Raji (cell line): ENCODE results near the gene USP48.

Experiments
- POLR2A ChIP-seq: IDR thresholded peaks from 2 replicates; pipeline ENCODE4 v1.6.1; 2011; ENCODE audit warnings: low read depth, low read length, control low read depth; ENCODE audit not compliant: insufficient read depth

The USP48 gene

DNA sequence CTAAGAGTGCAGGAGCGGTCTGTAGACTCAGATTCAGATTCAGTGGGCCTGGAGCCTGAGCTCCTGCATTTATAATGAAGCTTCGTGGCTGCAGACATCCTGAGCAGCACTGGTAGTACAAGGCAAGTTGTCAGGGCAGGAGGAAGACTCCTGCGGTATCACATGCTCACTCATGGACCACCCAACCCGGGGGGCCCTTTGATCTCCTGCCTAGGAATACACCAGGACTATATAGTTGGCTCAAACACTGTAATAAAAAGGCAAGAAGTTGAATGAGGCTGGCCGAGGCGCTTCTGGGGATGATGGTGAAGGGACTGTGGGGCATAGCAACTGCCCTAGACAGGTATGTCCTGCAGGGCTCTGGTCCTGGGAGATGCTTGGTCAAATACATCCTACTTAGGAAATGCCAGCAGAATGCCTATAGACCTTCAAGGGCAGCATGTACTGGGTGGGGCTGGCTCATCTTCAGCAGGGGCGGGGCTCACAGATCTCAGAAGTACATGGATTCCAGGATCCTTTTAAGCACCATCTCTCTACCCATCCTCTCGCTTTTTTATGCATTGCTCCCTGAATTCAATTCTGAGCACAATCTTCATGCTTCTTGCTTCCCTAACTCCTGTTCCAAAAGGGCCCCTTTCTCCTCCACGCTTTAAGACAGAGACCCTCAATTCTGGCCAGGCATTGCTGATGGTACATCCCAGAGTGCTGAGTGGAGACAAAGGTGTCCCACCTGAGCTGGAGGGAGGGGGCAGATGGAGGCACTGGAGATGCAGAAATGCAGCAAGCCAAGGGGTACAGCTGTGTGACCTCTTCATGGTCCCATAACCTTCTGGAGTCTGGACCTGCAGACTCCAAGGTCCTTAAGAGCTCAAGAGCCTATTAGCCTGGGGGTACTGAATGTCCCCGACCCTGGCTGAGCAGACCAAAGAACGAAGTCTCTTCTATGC is 111.7 kb downstream of the USP48 start:
- no peak for TF ChIP-seq POLR2A

DNA sequence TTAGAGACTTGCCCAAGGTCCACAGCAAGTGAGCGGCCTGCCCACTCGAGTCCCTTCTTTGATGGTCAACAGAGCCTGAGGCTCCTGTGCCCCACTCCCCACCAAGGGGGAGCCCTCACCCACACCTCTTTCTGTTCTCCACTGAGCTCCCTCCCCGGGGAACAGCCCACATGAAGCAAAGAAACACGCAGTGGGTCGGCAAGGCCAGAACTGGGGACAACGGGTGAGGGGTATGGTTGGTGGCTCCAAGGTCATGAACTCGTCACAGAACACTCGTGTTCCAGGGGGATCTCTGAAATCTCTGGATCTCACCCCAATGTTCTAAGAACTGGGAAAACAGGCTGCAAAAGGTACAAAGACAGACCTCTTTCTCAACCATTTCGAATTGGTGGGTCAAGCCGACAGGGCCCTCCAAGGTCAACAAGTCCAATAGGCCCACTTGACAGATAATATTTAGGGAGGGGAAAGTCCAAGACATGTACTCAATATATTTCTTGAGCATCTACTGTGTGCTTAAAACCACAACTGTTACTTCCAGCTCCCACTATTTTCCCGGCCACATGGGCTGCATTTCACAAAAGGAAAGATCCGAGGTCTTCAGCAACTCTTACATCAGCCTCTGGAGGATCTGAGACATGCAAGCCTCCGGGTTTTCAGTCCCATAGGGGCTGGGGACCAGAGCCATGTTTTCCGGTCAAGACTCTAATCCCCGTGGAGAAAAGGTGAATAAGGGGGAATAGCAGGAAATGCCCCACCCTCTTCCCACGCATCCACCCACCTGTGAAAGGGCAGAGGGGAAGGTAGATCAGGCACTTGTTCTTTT is 112.7 kb downstream of the USP48 start:
- TF ChIP-seq POLR2A: no peak

DNA sequence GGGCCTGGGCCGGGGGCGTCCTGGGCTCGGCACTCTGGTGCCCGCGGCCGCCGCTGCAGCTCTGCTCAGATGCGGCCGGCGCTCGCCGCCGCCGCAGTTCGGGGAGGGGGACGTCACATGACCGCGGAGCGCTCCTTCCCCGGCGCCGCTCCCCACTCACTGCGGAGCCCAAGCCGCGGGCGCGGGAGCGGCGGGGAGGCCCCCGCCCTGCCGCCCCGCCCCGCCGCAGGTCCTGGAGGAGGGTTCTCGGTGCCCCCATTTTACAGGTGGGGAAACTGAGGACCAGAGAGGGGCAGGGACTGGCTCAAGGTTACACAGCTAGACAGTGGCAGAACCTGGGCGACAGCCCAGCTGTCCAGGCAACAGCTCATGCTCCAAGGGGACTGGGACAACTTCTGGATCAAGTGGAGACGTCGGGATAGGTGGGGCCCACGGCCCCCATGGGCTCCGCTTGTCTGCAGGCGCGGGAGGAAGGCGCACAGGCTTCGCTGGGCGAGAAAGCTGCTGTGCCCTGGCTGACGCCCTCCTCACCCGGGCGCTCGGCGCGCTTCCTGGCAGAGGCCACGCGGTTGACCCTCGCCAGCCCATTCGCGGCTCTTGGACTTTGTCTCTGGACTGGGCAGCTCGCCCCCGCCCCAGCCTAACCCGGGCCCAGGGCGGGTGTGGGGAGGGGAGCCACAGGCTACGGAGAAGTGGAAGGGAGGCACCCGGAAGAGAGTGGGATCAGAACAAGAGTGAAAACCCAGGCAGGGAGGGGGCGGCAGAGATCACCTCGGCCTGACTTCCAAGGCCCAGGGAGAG is 113.5 kb downstream of the USP48 start, which contains the start of gene RAP1GAP:
RAP1GAP (minus strand) TSS at position 100 of the 801 bp plus-strand sequence. CDS start 49,325 bp downstream, outside the sequence.
- TF ChIP-seq POLR2A: no peak

DNA sequence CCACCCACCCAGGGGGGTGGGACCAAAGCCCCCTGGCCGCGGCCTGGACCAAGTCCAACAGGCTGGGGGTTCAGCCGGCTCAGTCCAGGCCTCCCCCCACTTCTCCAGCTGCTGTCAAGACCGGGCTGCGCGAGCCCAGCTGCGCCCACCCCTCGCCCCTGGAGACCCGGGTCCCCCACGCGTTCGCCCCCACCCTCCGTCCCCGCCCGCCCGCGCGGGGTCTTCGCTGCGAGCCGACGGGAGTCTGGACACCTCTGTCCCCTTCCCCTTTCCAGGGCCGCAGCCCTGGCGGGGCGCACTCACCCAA is 114.0 kb downstream of the USP48 start:
- TF ChIP-seq POLR2A: no peak

DNA sequence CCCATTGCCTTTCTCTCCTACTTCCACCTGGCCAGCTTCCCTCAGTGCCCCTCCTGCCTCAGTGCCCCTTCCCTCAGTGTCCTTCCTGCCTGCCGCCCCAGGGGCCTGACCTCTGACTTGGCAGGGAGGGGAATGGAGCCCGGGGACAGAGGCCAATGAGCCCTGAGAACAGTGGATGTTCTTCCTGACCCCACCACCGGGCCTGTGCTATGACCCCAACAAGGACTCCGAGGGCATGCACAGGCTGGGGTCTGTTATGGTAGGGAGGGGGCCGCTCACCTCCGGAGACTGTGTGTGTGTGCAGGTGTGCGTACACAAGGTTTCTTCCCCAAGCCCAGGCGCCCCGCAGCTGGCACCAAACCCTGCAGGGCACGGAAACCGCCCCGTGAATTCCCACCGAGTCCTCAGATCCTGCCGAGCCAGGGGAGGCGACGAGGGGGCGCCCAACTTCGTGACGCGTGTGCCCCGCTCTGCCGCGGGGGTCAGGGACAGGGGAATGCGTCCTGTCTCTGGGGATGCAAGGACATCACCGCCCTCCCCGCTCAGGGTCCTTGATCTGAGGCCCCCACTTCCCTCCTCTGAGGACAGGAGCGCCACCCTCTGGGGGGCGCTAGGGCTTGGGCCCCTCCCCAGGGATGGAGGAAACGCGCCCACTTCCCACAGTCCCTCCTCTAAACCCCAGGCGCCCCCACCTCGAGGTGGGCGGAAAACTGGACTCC is 114.6 kb downstream of the USP48 start:
- no peak for TF ChIP-seq POLR2A

DNA sequence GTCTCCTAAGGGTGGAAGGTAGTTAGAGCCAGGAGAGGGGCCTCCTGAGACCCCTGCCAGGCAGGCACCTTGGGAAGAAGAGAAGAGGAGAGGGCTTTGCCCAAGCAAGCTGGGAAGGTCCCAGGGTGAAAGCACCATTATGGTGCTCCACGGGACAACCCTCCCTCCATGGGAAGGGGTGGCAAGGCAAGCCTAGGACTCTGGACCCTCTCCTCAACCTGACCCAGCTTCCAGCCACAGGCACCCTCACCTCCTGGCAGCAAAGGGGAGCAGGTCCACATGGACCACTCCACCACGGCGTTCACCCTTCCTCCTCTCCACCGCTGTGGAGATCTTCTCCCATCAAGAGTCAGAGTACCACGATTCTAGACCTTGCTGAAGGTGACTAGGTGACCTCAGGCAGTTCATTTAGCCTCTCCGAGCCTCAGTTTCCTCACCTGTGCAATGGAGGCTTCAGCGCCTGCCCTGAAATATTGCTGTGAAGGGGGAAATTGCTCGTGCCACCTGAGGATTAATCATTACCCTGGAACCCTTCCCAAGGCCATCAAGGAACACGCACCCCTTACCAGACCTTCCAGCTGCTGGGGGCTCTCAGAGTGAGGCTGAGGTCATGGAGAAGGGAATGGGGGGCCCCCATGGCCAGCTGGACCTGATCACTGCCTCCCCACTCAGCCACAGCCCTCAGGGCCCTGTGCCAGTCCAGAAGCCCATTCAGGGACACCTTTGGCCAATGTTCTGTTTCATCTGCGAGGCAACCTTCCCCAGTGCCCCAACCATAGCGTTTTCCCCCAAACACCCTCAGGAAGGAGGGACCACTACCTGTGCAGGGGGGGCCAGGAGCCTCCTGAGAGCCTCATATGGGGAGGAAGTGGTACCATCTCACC is 115.4 kb downstream of the USP48 start:
- TF ChIP-seq POLR2A: no peak

DNA sequence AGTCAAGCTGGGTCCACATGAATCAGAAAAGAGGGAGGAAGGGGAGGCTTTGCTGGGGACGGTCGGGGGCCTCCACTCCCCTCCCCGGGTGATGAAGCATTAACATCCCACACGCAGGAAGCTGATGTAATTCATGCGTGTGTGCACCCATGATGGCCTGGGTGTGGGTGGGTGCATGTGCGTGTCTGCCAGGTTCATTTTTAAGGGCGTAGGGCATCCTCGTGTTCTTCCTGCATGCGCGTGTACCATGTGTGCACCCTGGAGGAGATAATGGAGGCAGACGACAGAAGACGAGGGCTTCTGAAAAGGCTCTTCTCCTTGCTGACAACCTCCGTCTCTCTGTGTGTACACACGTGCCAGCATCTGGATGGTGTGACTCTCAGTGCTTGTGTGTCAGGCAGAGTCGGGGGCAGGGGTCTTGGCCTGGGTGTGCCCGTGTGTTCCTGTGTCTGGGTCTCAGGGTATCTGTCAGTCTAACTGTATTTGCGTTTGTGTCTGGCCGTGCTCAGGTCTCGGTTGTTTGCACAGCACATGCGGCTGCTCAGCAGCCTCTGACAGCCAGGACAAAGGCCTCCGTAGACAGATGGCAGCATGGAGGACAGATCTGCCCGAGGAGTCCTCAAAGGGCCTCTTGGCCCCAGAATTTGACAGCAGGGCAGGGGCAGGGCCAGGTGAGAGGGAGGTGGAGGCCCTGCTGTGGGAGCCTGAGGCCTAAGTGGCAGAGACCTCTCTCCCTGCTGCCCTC is 116.2 kb downstream of the USP48 start:
- no peak for TF ChIP-seq POLR2A

DNA sequence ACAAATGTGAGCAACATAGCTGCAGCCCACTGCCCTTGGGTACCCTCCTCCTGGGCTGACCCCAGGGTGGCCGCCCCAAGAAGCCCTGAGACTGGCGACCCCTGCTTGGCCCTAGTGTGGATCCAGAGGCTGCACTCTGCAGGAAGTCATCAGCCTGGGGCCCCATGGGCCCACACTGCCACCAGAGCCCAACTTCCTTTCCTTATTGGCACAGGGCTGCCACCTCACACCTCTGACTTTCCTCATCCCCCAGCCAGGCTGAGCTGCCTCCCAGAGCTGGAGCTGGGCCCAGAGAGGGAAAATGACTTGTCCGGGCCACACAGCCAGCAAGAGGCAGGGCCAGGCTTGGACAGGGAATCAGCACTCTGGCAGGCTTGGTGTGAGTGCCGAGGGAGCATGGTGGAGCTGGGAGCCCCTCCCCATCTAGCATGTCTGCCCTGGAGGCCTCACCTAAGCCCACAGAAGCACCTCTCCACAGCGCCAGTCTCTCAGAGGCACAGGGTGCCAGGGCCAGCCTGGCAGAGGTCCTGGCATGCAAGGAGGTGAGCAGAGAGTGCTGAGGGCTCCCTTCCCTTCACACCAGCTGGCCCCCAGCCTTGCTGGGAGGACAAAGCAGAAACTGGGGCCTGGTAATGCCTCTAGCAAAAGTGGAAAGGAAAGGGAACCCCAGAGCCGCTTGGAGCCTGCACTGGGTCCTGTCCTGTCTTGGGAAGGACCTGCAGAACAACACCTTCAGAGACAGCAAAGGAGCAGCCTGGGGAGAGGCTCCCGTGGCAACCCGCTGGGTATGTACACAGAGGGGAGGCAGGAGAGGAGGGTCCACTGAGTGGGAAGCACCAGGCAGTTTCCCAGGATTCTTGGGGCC is 117.0 kb downstream of the USP48 start:
- TF ChIP-seq POLR2A: no peak

DNA sequence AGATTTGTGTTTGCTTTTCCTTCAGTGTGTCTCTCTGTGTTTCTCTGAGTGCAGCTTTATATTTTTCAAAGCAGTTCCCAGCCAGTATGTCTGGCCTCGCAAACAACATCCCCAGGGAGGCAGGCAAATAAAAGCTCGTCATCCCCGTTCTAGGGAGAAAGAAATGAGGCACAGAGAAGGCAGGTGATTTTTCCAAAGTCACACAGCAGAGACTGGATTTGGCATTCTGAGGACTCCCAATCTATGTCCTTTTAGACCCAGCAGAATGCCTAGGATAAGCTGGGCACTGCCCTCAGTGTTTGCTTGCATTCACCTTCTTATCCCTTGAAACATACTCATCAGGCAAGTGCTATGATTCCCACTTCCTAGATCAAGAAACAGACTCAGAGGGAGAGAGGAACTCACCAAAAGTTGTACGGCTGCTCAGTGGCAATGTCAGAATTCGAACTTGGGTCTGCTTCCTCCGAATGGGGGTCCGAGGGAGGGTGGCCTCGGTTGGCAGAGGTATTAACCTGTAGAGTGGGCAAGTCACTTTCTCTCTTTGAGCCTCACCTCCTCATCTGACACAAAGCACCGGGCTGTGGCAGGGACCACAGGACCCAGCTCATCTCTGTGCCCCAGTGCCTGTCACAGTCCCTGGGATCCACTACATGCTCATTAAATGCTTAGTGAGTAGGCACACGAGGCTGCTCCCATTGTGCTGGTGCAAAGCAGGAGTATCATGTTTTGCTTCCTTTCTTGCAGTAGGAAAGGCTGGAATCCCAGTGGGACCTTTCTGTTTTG is 118.0 kb downstream of the USP48 start:
- TF ChIP-seq POLR2A: no peak

DNA sequence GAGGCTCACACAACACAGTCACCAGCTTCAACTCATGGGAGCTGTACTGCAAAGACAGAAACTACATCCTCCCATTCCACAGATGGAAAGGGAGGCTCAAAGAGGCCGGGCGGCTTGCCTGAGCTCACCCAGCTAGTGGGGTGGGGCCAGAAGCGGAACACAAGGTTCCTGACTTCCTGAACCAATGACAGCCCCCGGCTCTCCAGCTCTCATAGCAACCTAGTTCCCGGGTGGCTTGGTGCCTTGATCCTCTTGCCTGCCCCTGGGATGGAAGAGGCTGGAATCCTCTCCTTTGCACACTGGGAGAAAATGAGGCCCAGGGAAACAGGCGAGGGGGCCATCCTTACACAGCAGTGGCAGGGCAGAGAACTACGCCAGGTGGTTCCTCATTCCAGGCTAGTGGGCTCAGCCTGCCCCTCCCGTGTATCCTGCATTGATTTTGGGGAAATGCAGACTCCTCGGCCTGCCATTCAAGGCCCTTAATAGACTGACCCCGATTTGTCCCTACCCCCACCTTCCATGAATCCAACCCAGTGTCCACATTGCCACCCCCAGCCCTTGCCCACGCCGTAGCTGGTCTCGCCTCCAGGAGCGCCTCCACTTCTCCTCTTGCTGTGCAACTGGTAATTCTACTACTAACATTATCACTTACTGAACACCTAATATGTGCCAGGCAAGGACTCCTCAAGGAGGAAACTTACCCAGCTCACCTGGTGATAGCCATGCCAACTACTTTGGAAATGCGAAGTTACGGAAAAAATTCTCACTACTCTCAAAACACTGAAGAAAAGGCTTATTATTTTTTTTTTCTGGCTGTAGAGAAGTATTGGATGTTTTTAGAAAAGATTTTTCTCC is 118.8 kb downstream of the USP48 start:
- no peak for TF ChIP-seq POLR2A
